Measurements from ENCODE around the gene COL10A1.

COL10A1 gene

GRCh38 chr6:116165596-116165995, 39.7 kb upstream of the COL10A1 start:
- TF ChIP-seq CTCF (IDR thresholded peaks at IDR 0.05; ENCODE audit: insufficient read depth, low read depth, low read length, missing control alignments), result no peak
- peak; percentile 37 for DNase-seq (ENCODE audit: low read depth)
- no peak overlapping the region for H3K4me3 ChIP-seq (ENCODE audit: low read depth, low read length)

DNA sequence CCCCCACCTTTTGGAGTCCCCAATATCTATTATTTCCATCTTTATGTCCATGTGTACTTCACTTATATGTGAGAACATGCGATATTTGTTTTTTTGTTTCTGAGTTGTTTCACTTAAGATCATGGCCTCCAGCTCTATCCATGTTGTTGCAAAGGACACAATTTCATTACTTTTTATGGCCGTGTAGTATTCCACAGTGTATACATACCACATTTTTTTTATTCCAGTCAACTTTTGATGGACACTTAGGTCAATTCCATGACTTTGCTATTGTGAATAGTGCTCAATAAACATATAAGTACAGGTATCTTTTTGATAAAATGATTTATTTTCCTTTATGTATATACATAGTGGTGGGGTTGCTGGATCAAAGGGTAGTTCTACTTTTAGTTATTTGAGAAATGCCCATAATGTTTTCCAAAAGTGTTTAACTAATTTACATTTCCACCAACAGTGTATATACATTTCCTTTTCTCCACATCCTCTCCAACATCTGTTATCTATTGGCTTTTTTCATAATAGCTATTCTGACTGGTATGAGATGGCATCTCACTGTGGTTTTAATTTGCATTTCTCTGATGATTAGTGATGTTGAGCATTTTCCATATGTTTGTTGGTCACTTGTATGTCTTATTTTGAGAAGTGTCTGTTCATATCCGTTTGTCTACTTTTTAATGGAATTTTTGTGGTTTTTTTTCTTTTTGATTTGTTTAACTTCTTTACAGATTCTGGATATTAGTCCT, 34.0 kb upstream of the COL10A1 start:
- H3K4me3 ChIP-seq (ENCODE audit: low read depth, low read length), result no peak overlapping the region
- no peak for DNase-seq (ENCODE audit: low read depth)
- no peak for TF ChIP-seq CTCF (IDR thresholded peaks at IDR 0.05; ENCODE audit: insufficient read depth, low read depth, low read length, missing control alignments)

- no peak overlapping the region for H3K4me3 ChIP-seq (ENCODE audit: low read depth, low read length)
- TF ChIP-seq CTCF (IDR thresholded peaks at IDR 0.05; ENCODE audit: insufficient read depth, low read depth, low read length, missing control alignments), result no peak
- no peak for DNase-seq (ENCODE audit: low read depth)
These were observed 32.7 kb upstream of the COL10A1 start for GRCh38 chr6:116158641-116159040.

DNA sequence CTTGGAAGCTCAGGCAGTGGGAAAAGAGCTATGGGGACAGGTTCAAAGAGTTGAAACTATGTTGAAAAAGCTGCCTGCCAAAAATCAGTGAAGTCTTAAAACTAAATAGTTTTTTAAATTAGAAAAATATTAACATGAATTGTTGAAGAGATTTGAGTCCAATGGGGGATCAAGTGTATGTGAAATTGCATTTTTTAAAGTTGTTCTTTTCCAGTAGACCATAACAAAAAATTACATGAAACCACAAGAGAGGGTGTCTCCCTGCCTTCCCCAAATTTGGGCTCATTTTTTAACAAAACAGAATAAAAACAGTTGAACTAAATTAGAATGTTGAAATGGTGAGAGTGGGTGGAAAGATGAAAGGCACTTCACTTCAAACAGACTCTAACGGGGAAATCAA, 31.5 kb upstream of the COL10A1 start:
- TF ChIP-seq CTCF (IDR thresholded peaks at IDR 0.05; ENCODE audit: insufficient read depth, low read depth, low read length, missing control alignments), result no peak
- H3K4me3 ChIP-seq (ENCODE audit: low read depth, low read length), result no peak overlapping the region
- DNase-seq (ENCODE audit: low read depth), result no peak

DNA sequence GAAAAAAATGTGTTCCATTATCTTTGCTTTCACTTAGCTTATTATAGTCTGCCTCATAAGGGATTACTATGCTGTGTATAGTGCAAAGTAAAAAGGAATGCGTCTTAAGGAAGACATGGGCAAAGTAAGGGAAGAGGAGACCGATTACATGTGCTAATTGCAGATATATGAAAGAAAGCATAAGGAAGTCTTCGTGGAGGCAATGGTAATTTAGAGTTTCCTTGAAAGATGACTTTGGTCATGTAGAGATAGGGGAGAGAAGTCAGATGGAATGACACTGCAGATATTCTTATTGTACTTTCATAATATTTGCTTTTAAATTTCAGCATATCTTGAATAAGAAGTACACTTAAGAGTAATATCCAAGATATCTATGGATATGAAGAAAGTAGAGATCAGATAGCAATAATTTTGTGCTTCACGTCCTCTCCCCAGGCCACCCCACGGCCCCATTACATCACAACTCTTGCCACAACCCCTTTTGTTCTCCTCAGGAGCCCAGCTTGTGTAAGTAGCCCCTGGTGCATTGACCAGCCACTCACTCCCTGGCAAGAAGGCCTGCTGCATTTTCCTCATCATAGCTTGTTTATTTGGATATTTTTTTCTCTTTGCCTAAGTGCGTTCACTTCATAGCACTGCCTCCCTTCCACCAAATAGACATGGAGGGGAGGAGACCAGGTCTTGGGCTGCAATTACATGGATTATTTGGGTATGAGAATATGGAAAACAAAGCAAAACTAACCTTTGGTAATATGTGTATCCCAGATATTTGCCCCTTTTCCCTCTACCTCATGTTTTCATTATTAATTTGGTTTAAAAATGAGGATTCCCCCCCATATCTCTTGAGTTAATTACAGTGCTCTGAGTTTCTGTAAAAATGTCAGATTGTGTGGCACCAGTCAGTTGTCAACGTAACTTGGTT, 30.7 kb upstream of the COL10A1 start:
- no peak for TF ChIP-seq CTCF (IDR thresholded peaks at IDR 0.05; ENCODE audit: insufficient read depth, low read depth, low read length, missing control alignments)
- DNase-seq (ENCODE audit: low read depth), result no peak
- H3K4me3 ChIP-seq (ENCODE audit: low read depth, low read length), result no peak overlapping the region

GRCh38 chr6:116154887-116155286, 29.0 kb upstream of the COL10A1 start:
- DNase-seq (ENCODE audit: low read depth), result no peak
- no peak overlapping the region for H3K4me3 ChIP-seq (ENCODE audit: low read depth, low read length)
- TF ChIP-seq CTCF (IDR thresholded peaks at IDR 0.05; ENCODE audit: insufficient read depth, low read depth, low read length, missing control alignments), result no peak

Data from GM12865 (cell line).